ENCODE results near the gene DDIT4. TPM values are rescaled to one million over a fixed set of nuclear protein-coding genes. Genes with fewer than 3 reads are reported as not detected.

The DDIT4 gene
- total RNA-seq, 1 experiment from 2014 or later = 462 TPM

DNA sequence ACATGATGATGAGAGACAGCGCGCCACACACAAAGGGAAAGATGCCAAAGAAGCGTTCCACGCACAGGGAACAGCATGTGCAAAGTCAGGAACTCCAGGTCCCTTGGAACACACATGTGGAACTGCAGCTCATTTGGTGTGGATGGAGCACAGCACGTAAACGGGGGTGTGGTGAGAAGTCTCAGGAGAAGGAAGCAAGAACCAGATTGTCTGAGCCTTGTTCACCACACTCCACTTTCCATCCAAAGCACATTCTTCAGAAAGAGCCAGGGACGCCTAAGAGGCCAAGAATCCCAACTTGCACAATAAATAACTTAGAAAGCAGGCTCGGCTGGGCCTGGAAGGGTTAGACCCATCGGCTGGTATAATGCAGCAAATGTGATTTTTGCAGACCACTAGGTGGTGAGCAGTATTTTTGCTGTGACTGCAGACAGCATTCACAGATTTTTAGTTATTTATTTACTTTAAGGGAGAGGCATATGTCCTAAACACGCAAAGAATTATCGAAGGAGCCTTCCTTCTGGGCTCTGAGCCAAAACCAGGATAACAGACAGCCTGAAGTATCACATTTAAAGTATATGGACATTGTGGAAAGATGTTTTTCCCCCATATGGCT, 29.8 kb upstream of the DDIT4 start:
- no peaks in the 10 kb centered on the region for H3K79me2 ChIP-seq (ENCODE audit: insufficient read depth, low read length)
- peaks cover 28 to 30% of the 10 kb centered on the region in 2 experiments for H3K4me1 ChIP-seq (ENCODE audit: control insufficient read depth in 1 of 2, insufficient read depth in 2 of 2, low read length in 2 of 2)
- DNase-seq (ENCODE audit: low read depth, low spot score) (no peak), ATAC-seq (no peak)
- no peak overlapping the region for H3K9ac ChIP-seq (ENCODE audit: low read length)
- no peak overlapping the region for H3K27ac ChIP-seq (ENCODE audit: low read depth, low read length)
- H3K4me3 ChIP-seq (replicated peaks in 1 of 2; ENCODE audit: low read depth in 1 of 2, low read length in 2 of 2) = no peak overlapping the region
- H3K4me2 ChIP-seq (ENCODE audit: low read length) = no peak overlapping the region
- H3K27me3 ChIP-seq (ENCODE audit: insufficient read depth, low read length) = no peaks in the 10 kb centered on the region
- H3K9me3 ChIP-seq (ENCODE audit: control insufficient read depth in 1 of 2, insufficient read depth in 1 of 2, low read depth in 1 of 2, low read length in 2 of 2) = no peaks in the 10 kb centered on the region
- no peaks in the 10 kb centered on the region for H4K20me1 ChIP-seq (ENCODE audit: insufficient read depth)
- H2AFZ ChIP-seq (ENCODE audit: low read depth, low read length, poor library complexity, severe bottlenecking) = no peak overlapping the region
- POLR2A ChIA-PET = no interaction called here
- H3K9me2 ChIP-seq (ENCODE audit: insufficient read depth) = no peaks in the 10 kb centered on the region
- intact Hi-C loops (cut with micrococcal nuclease) = no loop called here
- H3K36me3 ChIP-seq (ENCODE audit: control insufficient read depth in 1 of 2, insufficient read depth in 2 of 2, low read length in 2 of 2) = no peaks in the 10 kb centered on the region
- no TSS peak for BruUV-seq (replicated peaks)
- CTCF ChIA-PET = no interaction called here
- RAD21 ChIA-PET (ENCODE audit: low non-redundant PET in 1 of 2, low total read pairs in 2 of 2, uncharacterized antibody in 2 of 2, unreplicated experiment in 2 of 2) = no interaction called here
- TF ChIP-seq EGR1 (IDR thresholded peaks at IDR 0.05; ENCODE audit: low read depth) (no peak), RAD21 (IDR thresholded peaks at IDR 0.05; ENCODE audit: low read depth) (peak; percentile 32; the same call in 1 of the 2 replicates), CBX3 (IDR thresholded peaks at IDR 0.05; ENCODE audit: low read depth) (peak; percentile 26; the same call in 1 of the 2 replicates)
- TF ChIP-seq, protein P1, sequence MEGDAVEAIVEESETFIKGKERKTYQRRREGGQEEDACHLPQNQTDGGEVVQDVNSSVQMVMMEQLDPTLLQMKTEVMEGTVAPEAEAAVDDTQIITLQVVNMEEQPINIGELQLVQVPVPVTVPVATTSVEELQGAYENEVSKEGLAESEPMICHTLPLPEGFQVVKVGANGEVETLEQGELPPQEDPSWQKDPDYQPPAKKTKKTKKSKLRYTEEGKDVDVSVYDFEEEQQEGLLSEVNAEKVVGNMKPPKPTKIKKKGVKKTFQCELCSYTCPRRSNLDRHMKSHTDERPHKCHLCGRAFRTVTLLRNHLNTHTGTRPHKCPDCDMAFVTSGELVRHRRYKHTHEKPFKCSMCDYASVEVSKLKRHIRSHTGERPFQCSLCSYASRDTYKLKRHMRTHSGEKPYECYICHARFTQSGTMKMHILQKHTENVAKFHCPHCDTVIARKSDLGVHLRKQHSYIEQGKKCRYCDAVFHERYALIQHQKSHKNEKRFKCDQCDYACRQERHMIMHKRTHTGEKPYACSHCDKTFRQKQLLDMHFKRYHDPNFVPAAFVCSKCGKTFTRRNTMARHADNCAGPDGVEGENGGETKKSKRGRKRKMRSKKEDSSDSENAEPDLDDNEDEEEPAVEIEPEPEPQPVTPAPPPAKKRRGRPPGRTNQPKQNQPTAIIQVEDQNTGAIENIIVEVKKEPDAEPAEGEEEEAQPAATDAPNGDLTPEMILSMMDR (IDR thresholded peaks at IDR 0.05 in 2 of 3, conservative IDR thresholded peaks at IDR 0.05 in 1 of 3; ENCODE audit: borderline replicate concordance in 1 of 3, insufficient read depth in 1 of 3, low read depth in 2 of 3, low read length in 2 of 3) = 0 out of 6 replicates have a peak, but pooled peaks of 2 of the 3 experiments have one; percentile 11 to 15

DNA sequence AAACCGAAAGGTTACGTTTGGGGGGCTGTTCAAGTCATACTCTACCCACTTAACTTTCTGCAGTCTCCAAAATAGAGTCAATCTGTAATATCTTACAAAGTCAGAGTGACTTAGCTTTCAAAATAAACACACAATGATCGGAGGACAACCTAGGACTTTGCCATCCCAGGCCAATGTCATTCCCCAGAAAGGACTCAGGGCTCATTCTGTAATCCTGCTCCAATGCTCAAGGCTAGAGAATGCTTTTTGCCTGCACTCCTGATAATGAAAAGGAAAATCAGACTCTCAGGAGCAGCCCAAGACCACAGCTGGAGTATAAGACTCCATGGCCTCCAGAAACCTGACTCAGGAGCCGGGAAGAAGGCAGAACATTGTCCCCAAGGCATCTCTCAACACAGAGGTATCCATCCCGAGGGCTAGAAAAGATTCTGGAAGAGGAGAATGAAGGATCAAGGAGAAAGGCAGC, 29.1 kb upstream of the DDIT4 start:
- Histone ChIP-seq H3K4me1 (ENCODE audit: control insufficient read depth in 1 of 2, insufficient read depth in 2 of 2, low read length in 2 of 2) (peaks cover 30 to 32% of the 10 kb centered on the region in 2 experiments), H3K4me2 (ENCODE audit: low read length) (no peak overlapping the region), H3K79me2 (ENCODE audit: insufficient read depth, low read length) (no peaks in the 10 kb centered on the region), H3K9me3 (ENCODE audit: control insufficient read depth in 1 of 2, insufficient read depth in 1 of 2, low read depth in 1 of 2, low read length in 2 of 2) (no peaks in the 10 kb centered on the region), H2AFZ (ENCODE audit: low read depth, low read length, poor library complexity, severe bottlenecking) (no peak overlapping the region), H3K9me2 (ENCODE audit: insufficient read depth) (no peaks in the 10 kb centered on the region), H3K27ac (ENCODE audit: low read depth, low read length) (no peak overlapping the region; the same call in 1 of the 2 replicates), H3K27me3 (ENCODE audit: insufficient read depth, low read length) (no peaks in the 10 kb centered on the region), H3K9ac (ENCODE audit: low read length) (no peak overlapping the region), H3K4me3 (replicated peaks in 1 of 2; ENCODE audit: low read depth in 1 of 2, low read length in 2 of 2) (no peak overlapping the region), H3K36me3 (ENCODE audit: control insufficient read depth in 1 of 2, insufficient read depth in 2 of 2, low read length in 2 of 2) (no peaks in the 10 kb centered on the region), H4K20me1 (ENCODE audit: insufficient read depth) (no peaks in the 10 kb centered on the region)
- ChIA-PET RAD21 (ENCODE audit: low non-redundant PET in 1 of 2, low total read pairs in 2 of 2, uncharacterized antibody in 2 of 2, unreplicated experiment in 2 of 2) (no interaction called here), CTCF (no interaction called here), POLR2A (no interaction called here)
- DNase-seq (ENCODE audit: low read depth, low spot score) = no peak
- no TSS peak for BruUV-seq (replicated peaks)
- ATAC-seq = no peak
- intact Hi-C loops (cut with micrococcal nuclease) = no loop called here
- TF ChIP-seq JUND (IDR thresholded peaks at IDR 0.05) (no peak), SP1 (IDR thresholded peaks at IDR 0.05; ENCODE audit: low read depth) (no peak), CBX3 (IDR thresholded peaks at IDR 0.05; ENCODE audit: low read depth) (no peak), EGR1 (IDR thresholded peaks at IDR 0.05; ENCODE audit: low read depth) (no peak), EZH2phosphoT487 (IDR thresholded peaks at IDR 0.05; ENCODE audit: borderline replicate concordance) (no peak), FOSL1 (IDR thresholded peaks at IDR 0.05; ENCODE audit: low read depth) (no peak), POLR2AphosphoS5 (IDR thresholded peaks at IDR 0.05; ENCODE audit: low read depth, low read length) (no peak), ZNF274 (IDR thresholded peaks at IDR 0.05; ENCODE audit: low read depth, low read length) (no peak)
- TF ChIP-seq, protein P2, sequence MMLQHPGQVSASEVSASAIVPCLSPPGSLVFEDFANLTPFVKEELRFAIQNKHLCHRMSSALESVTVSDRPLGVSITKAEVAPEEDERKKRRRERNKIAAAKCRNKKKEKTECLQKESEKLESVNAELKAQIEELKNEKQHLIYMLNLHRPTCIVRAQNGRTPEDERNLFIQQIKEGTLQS (IDR thresholded peaks at IDR 0.05) = no peak
- TF ChIP-seq, protein P1 (IDR thresholded peaks at IDR 0.05 in 2 of 3, conservative IDR thresholded peaks at IDR 0.05 in 1 of 3; ENCODE audit: borderline replicate concordance in 1 of 3, insufficient read depth in 1 of 3, low read depth in 2 of 3, low read length in 2 of 3) = no peak
- TF ChIP-seq, protein P3, sequence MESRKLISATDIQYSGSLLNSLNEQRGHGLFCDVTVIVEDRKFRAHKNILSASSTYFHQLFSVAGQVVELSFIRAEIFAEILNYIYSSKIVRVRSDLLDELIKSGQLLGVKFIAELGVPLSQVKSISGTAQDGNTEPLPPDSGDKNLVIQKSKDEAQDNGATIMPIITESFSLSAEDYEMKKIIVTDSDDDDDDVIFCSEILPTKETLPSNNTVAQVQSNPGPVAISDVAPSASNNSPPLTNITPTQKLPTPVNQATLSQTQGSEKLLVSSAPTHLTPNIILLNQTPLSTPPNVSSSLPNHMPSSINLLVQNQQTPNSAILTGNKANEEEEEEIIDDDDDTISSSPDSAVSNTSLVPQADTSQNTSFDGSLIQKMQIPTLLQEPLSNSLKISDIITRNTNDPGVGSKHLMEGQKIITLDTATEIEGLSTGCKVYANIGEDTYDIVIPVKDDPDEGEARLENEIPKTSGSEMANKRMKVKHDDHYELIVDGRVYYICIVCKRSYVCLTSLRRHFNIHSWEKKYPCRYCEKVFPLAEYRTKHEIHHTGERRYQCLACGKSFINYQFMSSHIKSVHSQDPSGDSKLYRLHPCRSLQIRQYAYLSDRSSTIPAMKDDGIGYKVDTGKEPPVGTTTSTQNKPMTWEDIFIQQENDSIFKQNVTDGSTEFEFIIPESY (IDR thresholded peaks at IDR 0.05; ENCODE audit: extremely low read depth, insufficient replicate concordance, low read length) = no peak

Data from HCT116 (cell line).